Neural progenitor cell (in vitro differentiated cells): Measurements from ENCODE around the gene DNAH3. TPM values are rescaled to one million over a fixed set of nuclear protein-coding genes. Genes with fewer than 3 reads are reported as not detected.

Source experiments
- DNase-seq: peaks from one replicate; pipeline ENCODE4 v3.0.0-alpha.2; 2016; ENCODE audit warnings: low spot score
- H2AFZ ChIP-seq: fragments of 200-600 bp; sonication (generic); replicated peaks from 2 replicates; pipeline ENCODE4 v1.6.1; 2016; ENCODE audit warnings: antibody characterized with exemption
- H3F3A ChIP-seq: fragments of 200-600 bp; sonication (generic); 2 replicates; pipeline ENCODE4 v1.6.1; 2016; ENCODE audit warnings: antibody characterized with exemption, low read depth
- H3K27ac ChIP-seq: fragments of 200-600 bp; sonication (generic); 2 replicates; pipeline ENCODE4 v1.5.1; 2016; ENCODE audit warnings: mild to moderate bottlenecking
- H3K27me3 ChIP-seq: fragments of 200-600 bp; sonication (generic); 2 replicates; pipeline ENCODE4 v1.6.1; 2016; ENCODE audit warnings: mild to moderate bottlenecking, moderate library complexity
- H3K36me3 ChIP-seq: fragments of 200-600 bp; sonication (generic); 2 replicates; pipeline ENCODE4 v1.5.1; 2016
- H3K4me1 ChIP-seq: fragments of 200-600 bp; sonication (generic); 2 replicates; pipeline ENCODE4 v1.6.1; 2016; ENCODE audit warnings: mixed run types
- H3K4me2 ChIP-seq: fragments of 200-600 bp; sonication (generic); 2 replicates; pipeline ENCODE4 v1.6.1; 2016
- H3K4me3 ChIP-seq: fragments of 200-600 bp; sonication (generic); 2 replicates; pipeline ENCODE4 v1.5.1; 2016
- H3K79me2 ChIP-seq: fragments of 200-600 bp; sonication (generic); 2 replicates; pipeline ENCODE4 v1.6.1; 2016; ENCODE audit warnings: low read depth
- H3K9ac ChIP-seq: fragments of 200-600 bp; sonication (generic); 2 replicates; pipeline ENCODE4 v1.6.1; 2016
- H3K9me3 ChIP-seq: fragments of 200-600 bp; sonication (generic); 2 replicates; pipeline ENCODE4 v1.5.1; 2016; ENCODE audit warnings: low read depth
- H4K20me1 ChIP-seq: fragments of 200-600 bp; sonication (generic); 2 replicates; pipeline ENCODE4 v1.6.1; 2016; ENCODE audit warnings: low read depth
- H3K27ac Mint-ChIP-seq: 3 replicates; pipeline ENCODE4 v1.8.0; 2021; ENCODE audit warnings: mixed read lengths
- H3K27me3 Mint-ChIP-seq: 2 replicates; pipeline ENCODE4 v1.8.0; 2022; ENCODE audit warnings: low read depth, mild to moderate bottlenecking, inconsistent platforms, moderate library complexity, mixed read lengths; ENCODE audit not compliant: insufficient read depth
- H3K36me3 Mint-ChIP-seq: 3 replicates; pipeline ENCODE4 v1.8.0; 2021; ENCODE audit warnings: mixed read lengths
- H3K4me1 Mint-ChIP-seq: 3 replicates; pipeline ENCODE4 v1.8.0; 2021; ENCODE audit warnings: mixed read lengths
- H3K4me3 Mint-ChIP-seq: 3 replicates; pipeline ENCODE4 v1.8.0; 2021; ENCODE audit warnings: mild to moderate bottlenecking, moderate library complexity, mixed read lengths
- H3K9me3 Mint-ChIP-seq: 3 replicates; pipeline ENCODE4 v1.8.0; 2020; ENCODE audit warnings: mixed read lengths
- CTCF ChIP-seq: fragments of 200-600 bp; sonication (generic); IDR thresholded peaks from 2 replicates; pipeline ENCODE4 v1.5.1; 2017; ENCODE audit warnings: antibody characterized with exemption, mild to moderate bottlenecking
- EZH2 ChIP-seq: fragments of 200-600 bp; sonication (generic); IDR thresholded peaks from 2 replicates; pipeline ENCODE4 v1.6.1; 2017; ENCODE audit warnings: antibody characterized with exemption, mild to moderate bottlenecking, moderate library complexity
- EZH2phosphoT487 ChIP-seq: fragments of 200-600 bp; sonication (generic); IDR thresholded peaks from 2 replicates; pipeline ENCODE4 v1.6.1; 2017; ENCODE audit warnings: antibody characterized with exemption
- total RNA-seq: library from RNA; depleted of rRNA; stranded (reverse); fragments of >200 nt; gene quantifications from 2 replicates; pipeline ENCODE4 v1.2.3, GENCODE V29; 2015; ENCODE audit warnings: low replicate concordance

DNAH3 gene
- total RNA-seq, 1 donor from 2014 or later: 0.92 TPM

- peaks cover 2% of the 10 kb centered on the region for H3K27me3 Mint-ChIP-seq
- H4K20me1 ChIP-seq: no peaks in the 10 kb centered on the region
- H3K9ac ChIP-seq: no peak overlapping the region
- peaks cover 6% of the 10 kb centered on the region for H3K4me1 ChIP-seq
- H3K27me3 ChIP-seq: no peaks in the 10 kb centered on the region
- H3K79me2 ChIP-seq: no peaks in the 10 kb centered on the region
- peaks cover 5% of the 10 kb centered on the region for H3K36me3 Mint-ChIP-seq
- no peaks in the 10 kb centered on the region for H3K36me3 ChIP-seq
- H3K4me1 Mint-ChIP-seq: peaks cover 10% of the 10 kb centered on the region
- no peak overlapping the region for H3K4me3 ChIP-seq
- H3K27ac Mint-ChIP-seq: no peak overlapping the region
- no peak overlapping the region for H3K4me3 Mint-ChIP-seq
- H3F3A ChIP-seq: no peaks in the 10 kb centered on the region
- H3K9me3 Mint-ChIP-seq: no peaks in the 10 kb centered on the region
- TF ChIP-seq CTCF (no peak), EZH2 (no peak), EZH2phosphoT487 (no peak)
- DNase-seq: no peak
- no peak overlapping the region for H3K4me2 ChIP-seq
- H3K9me3 ChIP-seq: no peaks in the 10 kb centered on the region
- no peak overlapping the region for H3K27ac ChIP-seq
- H2AFZ ChIP-seq: no peak overlapping the region
These were observed 239.8 kb downstream of the DNAH3 start for GRCh38 chr16:20910781-20911321.

GRCh38 chr16:20906341-20907255 is 244.0 kb downstream of the DNAH3 start:
- Mint-ChIP-seq H3K27ac (no peak overlapping the region), H3K4me1 (peaks cover 21% of the 10 kb centered on the region), H3K9me3 (no peaks in the 10 kb centered on the region), H3K36me3 (no peaks in the 10 kb centered on the region), H3K27me3 (no peaks in the 10 kb centered on the region), H3K4me3 (no peak overlapping the region)
- peaks cover under 1% of the 10 kb centered on the region for H3F3A ChIP-seq
- no peak overlapping the region for H3K9ac ChIP-seq
- no peak overlapping the region for H3K4me2 ChIP-seq
- H3K9me3 ChIP-seq: no peaks in the 10 kb centered on the region
- H3K27ac ChIP-seq: no peak overlapping the region
- H4K20me1 ChIP-seq: peaks cover 20% of the 10 kb centered on the region
- H3K79me2 ChIP-seq: peaks cover 37% of the 10 kb centered on the region
- peaks cover 21% of the 10 kb centered on the region for H3K4me1 ChIP-seq
- no peak for DNase-seq
- TF ChIP-seq EZH2phosphoT487: no peak
- TF ChIP-seq CTCF: no peak
- no peak for TF ChIP-seq EZH2
- H3K4me3 ChIP-seq: no peak overlapping the region
- no peaks in the 10 kb centered on the region for H3K36me3 ChIP-seq
- no peak overlapping the region for H2AFZ ChIP-seq
- no peaks in the 10 kb centered on the region for H3K27me3 ChIP-seq

DNA sequence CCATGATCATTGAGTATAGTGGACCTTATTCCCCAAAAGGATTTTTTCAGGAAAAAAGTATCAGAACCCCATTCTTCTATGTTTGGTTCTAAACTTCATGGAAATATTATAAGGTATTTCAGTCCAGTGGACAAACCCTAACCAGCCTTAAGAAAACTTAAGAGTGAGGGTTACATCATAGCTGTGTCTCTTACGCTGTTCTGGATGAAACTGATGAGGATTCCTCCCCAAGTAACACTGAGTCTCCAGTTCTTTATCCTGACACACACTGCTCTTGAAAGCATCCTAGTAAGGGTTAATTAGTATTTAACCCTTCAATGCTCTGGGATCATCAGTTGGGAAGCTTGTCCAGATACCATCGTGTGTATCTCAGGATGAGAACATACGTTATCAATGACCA is 245.1 kb downstream of the DNAH3 start:
- peaks cover 26% of the 10 kb centered on the region for H3K4me1 Mint-ChIP-seq
- no peaks in the 10 kb centered on the region for H3K27me3 ChIP-seq
- H3K27ac ChIP-seq: no peak overlapping the region
- H3K4me1 ChIP-seq: peaks cover 22% of the 10 kb centered on the region
- no peaks in the 10 kb centered on the region for H3K36me3 Mint-ChIP-seq
- H4K20me1 ChIP-seq: peaks cover 20% of the 10 kb centered on the region
- DNase-seq: no peak
- no peak overlapping the region for H3K4me3 Mint-ChIP-seq
- H3F3A ChIP-seq: peaks cover 6% of the 10 kb centered on the region
- H3K4me3 ChIP-seq: no peak overlapping the region
- no peak overlapping the region for H3K9ac ChIP-seq
- no peaks in the 10 kb centered on the region for H3K9me3 ChIP-seq
- peaks cover 44% of the 10 kb centered on the region for H3K79me2 ChIP-seq
- H3K36me3 ChIP-seq: no peaks in the 10 kb centered on the region
- no peaks in the 10 kb centered on the region for H3K27me3 Mint-ChIP-seq
- H2AFZ ChIP-seq: no peak overlapping the region
- TF ChIP-seq EZH2: no peak
- TF ChIP-seq CTCF: no peak
- no peak for TF ChIP-seq EZH2phosphoT487
- H3K9me3 Mint-ChIP-seq: no peaks in the 10 kb centered on the region
- H3K4me2 ChIP-seq: peak overlapping the region; percentile 12
- H3K27ac Mint-ChIP-seq: no peak overlapping the region
